Head of caudate nucleus (tissue), 42 donors: ENCODE results near the gene MET.
"Not testable (repeated sequence)": the region's sequence is repeated elsewhere in the genome, so short reads cannot be mapped to it uniquely, and the experiment has no call there.

ENCODE experiments used
- DNase-seq, 42 donors: peaks; one replicate each; pipeline versions ENCODE4 v3.0.0 to v3.0.0-alpha.2; 2020 to 2021; ENCODE audit warnings: mixed read lengths in 7 of 42
- intact Hi-C: fragments of 100-400 bp; cut with DNase I; formaldehyde crosslinking; loops from one replicate; pipeline ENCODE4 v1.15.0; 2022

The MET gene

GRCh38 chr7:116739307-116739706 lies 67.3 kb downstream of the MET start:
- intact Hi-C loops, result no loop called here
- DNase-seq, result no peak

- intact Hi-C loops, result no loop called here
These were observed 68.2 kb downstream of the MET start for GRCh38 chr7:116740231-116740630.

GRCh38 chr7:116740755-116741462 lies 68.9 kb downstream of the MET start:
- intact Hi-C loops, result no loop called here
- DNase-seq, result no peak

More at GRCh38 chr7:116740231-116740630, 68.2 kb downstream of the MET start:
- DNase-seq, result no peak

GRCh38 chr7:116741625-116742316 lies 69.8 kb downstream of the MET start:
- intact Hi-C loops, result no loop called here

GRCh38 chr7:116742641-116743040 lies 70.6 kb downstream of the MET start:
- intact Hi-C loops, result no loop called here
- DNase-seq, result no peak

More at GRCh38 chr7:116741625-116742316, 69.8 kb downstream of the MET start:
- no peak for DNase-seq

GRCh38 chr7:116743835-116744234 lies 71.8 kb downstream of the MET start:
- DNase-seq, intact Hi-C loops: not testable (repeated sequence)

- DNase-seq, intact Hi-C loops: not testable (repeated sequence)
These were observed 74.4 kb downstream of the MET start for GRCh38 chr7:116746388-116746787.

- DNase-seq, intact Hi-C loops: not testable (repeated sequence)
These were observed 79.1 kb downstream of the MET start for GRCh38 chr7:116751070-116751469.

GRCh38 chr7:116752305-116753074 lies 80.5 kb downstream of the MET start:
- DNase-seq, result no peak
- intact Hi-C loops, result no loop called here

- DNase-seq, result no peak
- intact Hi-C loops, result no loop called here
These were observed 81.1 kb downstream of the MET start for GRCh38 chr7:116753130-116753529.

- no peak for DNase-seq
- intact Hi-C loops, result no loop called here
These were observed 82.2 kb downstream of the MET start for GRCh38 chr7:116754186-116754585.

- intact Hi-C loops, result no loop called here
- DNase-seq, result no peak
These were observed 85.3 kb downstream of the MET start for GRCh38 chr7:116757283-116757682.

GRCh38 chr7:116759642-116760041 lies 87.6 kb downstream of the MET start:
- intact Hi-C loops, DNase-seq: not testable (repeated sequence)

GRCh38 chr7:116762971-116763370 lies 91.0 kb downstream of the MET start:
- DNase-seq, result no peak
- intact Hi-C loops, result no loop called here

GRCh38 chr7:116763647-116764046 lies 91.7 kb downstream of the MET start:
- intact Hi-C loops, result no loop called here
- DNase-seq, result no peak

GRCh38 chr7:116766881-116767280 lies 94.9 kb downstream of the MET start:
- intact Hi-C loops, result no loop called here

GRCh38 chr7:116769546-116769945 lies 97.5 kb downstream of the MET start:
- intact Hi-C loops, result no loop called here
- DNase-seq, result no peak

More at GRCh38 chr7:116766881-116767280, 94.9 kb downstream of the MET start:
- DNase-seq, result no peak

GRCh38 chr7:116770941-116771340 lies 98.9 kb downstream of the MET start:
- intact Hi-C loops, result no loop called here
- DNase-seq, result no peak

GRCh38 chr7:116771640-116772039 lies 99.6 kb downstream of the MET start:
- intact Hi-C loops, result no loop called here
- DNase-seq, result no peak

- no peak for DNase-seq
- intact Hi-C loops, result no loop called here
These were observed 100.4 kb downstream of the MET start for GRCh38 chr7:116772423-116772863.
